GM23338 (cell line): ENCODE measurements around the gene RBCK1. TPM values are rescaled to one million over a fixed set of nuclear protein-coding genes. Genes with fewer than 3 reads are reported as not detected.

Source experiments
- ATAC-seq: fragments of 200-7000 bp; cut with Tn5 transposase; 3 replicates; pipeline ENCODE4 v1.9.1; 2020
- DNase-seq: peaks from one replicate; pipeline ENCODE4 v3.0.0-alpha.2; 2015; ENCODE audit warnings: low spot score
- H2AFZ ChIP-seq: fragments of 200-600 bp; sonication (generic); 2 replicates; pipeline ENCODE4 v1.8.0; 2016; ENCODE audit warnings: antibody characterized with exemption, mild to moderate bottlenecking, moderate library complexity
- H3F3A ChIP-seq: fragments of 200-600 bp; sonication (generic); replicated peaks from 2 replicates; pipeline ENCODE4 v1.8.0; 2017; ENCODE audit warnings: antibody characterized with exemption, mixed run types, low read depth
- H3K27ac ChIP-seq: fragments of 200-600 bp; sonication (generic); 2 replicates; pipeline ENCODE4 v1.6.1; 2016; ENCODE audit warnings: low read depth
- H3K27me3 ChIP-seq: fragments of 200-600 bp; sonication (generic); 2 replicates; pipeline ENCODE4 v1.8.0; 2016; ENCODE audit warnings: mild to moderate bottlenecking, mixed run types, moderate library complexity; ENCODE audit not compliant: insufficient read depth
- H3K36me3 ChIP-seq: fragments of 200-600 bp; sonication (generic); 2 replicates; pipeline ENCODE4 v1.8.0; 2016; ENCODE audit warnings: mild to moderate bottlenecking; ENCODE audit not compliant: insufficient read depth
- H3K4me1 ChIP-seq: fragments of 200-600 bp; sonication (generic); 2 replicates; pipeline ENCODE4 v1.8.0; 2016; ENCODE audit warnings: mild to moderate bottlenecking, moderate library complexity; ENCODE audit not compliant: insufficient read depth
- H3K4me2 ChIP-seq: fragments of 200-600 bp; sonication (generic); 2 replicates; pipeline ENCODE4 v1.7.1; 2017; ENCODE audit warnings: mixed run types
- H3K4me3 ChIP-seq: fragments of 200-600 bp; sonication (generic); 2 replicates; pipeline ENCODE4 v1.6.1; 2016; ENCODE audit warnings: mixed run types
- H3K79me2 ChIP-seq: fragments of 200-600 bp; sonication (generic); replicated peaks from 2 replicates; pipeline ENCODE4 v1.8.0; 2017; ENCODE audit warnings: mild to moderate bottlenecking; ENCODE audit not compliant: insufficient read depth
- H3K9me2 ChIP-seq: fragments of 200-600 bp; sonication (generic); 2 replicates; pipeline ENCODE4 v1.8.0; 2017; ENCODE audit not compliant: insufficient read depth
- H4K20me1 ChIP-seq: fragments of 200-600 bp; sonication (generic); replicated peaks from 2 replicates; pipeline ENCODE4 v1.8.0; 2017; ENCODE audit warnings: mild to moderate bottlenecking; ENCODE audit not compliant: insufficient read depth
- H3K27ac Mint-ChIP-seq: 2 replicates; pipeline ENCODE4 v1.8.0; 2020; ENCODE audit warnings: inconsistent platforms, mild to moderate bottlenecking, moderate library complexity, mixed read lengths
- H3K27me3 Mint-ChIP-seq: 3 replicates; pipeline ENCODE4 v1.8.0; 2022; ENCODE audit warnings: low read depth, mild to moderate bottlenecking, moderate library complexity, mixed read lengths, inconsistent platforms; ENCODE audit not compliant: insufficient read depth, poor library complexity
- H3K36me3 Mint-ChIP-seq: 3 replicates; pipeline ENCODE4 v1.8.0; 2021; ENCODE audit warnings: low read depth, mild to moderate bottlenecking, inconsistent platforms, moderate library complexity, mixed read lengths
- H3K4me1 Mint-ChIP-seq: 3 replicates; pipeline ENCODE4 v1.8.0; 2020; ENCODE audit warnings: mild to moderate bottlenecking, inconsistent platforms, mixed read lengths
- H3K4me3 Mint-ChIP-seq: 3 replicates; pipeline ENCODE4 v1.8.0; 2021; ENCODE audit warnings: moderate library complexity, mild to moderate bottlenecking, inconsistent platforms, mixed read lengths
- H3K9me3 Mint-ChIP-seq: 3 replicates; pipeline ENCODE4 v1.8.0; 2020; ENCODE audit warnings: moderate library complexity, mild to moderate bottlenecking, inconsistent platforms, mixed read lengths
- CREB1 ChIP-seq: fragments of 250-450 bp; sonication (Bioruptor Pico); IDR thresholded peaks from 2 replicates; pipeline ENCODE4 v1.5.0; 2020; ENCODE audit warnings: low read depth, mild to moderate bottlenecking, moderate library complexity
- CTCF ChIP-seq, 2 experiments: fragments of 200-600 bp in 1 of 2; sonication (generic) in 1 of 2; conservative IDR thresholded peaks; 2 replicates each; pipeline versions ENCODE4 v1.5.1 to v1.6.1; 2016 to 2017; ENCODE audit warnings: antibody characterized with exemption in 2 of 2, low read depth in 2 of 2, mild to moderate bottlenecking in 2 of 2, moderate library complexity in 1 of 2
- EZH2phosphoT487 ChIP-seq: fragments of 200-600 bp; sonication (generic); IDR thresholded peaks from one replicate; pipeline ENCODE4 v1.8.1; 2018; ENCODE audit warnings: antibody characterized with exemption; ENCODE audit not compliant: unreplicated experiment
- JUNB ChIP-seq: IDR thresholded peaks from one replicate; pipeline ENCODE4 v1.6.1; 2016; ENCODE audit warnings: antibody characterized with exemption; ENCODE audit not compliant: unreplicated experiment
- STAT1 ChIP-seq: IDR thresholded peaks from one replicate; pipeline ENCODE4 v1.6.1; 2016; ENCODE audit warnings: antibody characterized with exemption; ENCODE audit not compliant: unreplicated experiment
- ZNF114 ChIP-seq: fragments of 250-450 bp; sonication (Bioruptor Pico); IDR thresholded peaks from 2 replicates; pipeline ENCODE4 v1.5.0; 2020; ENCODE audit warnings: mild to moderate bottlenecking, moderate library complexity
- polyA plus RNA-seq: library from polyadenylated mRNA; unstranded; fragments of >200 nt; fragmentation: Nextera tagmentation; extraction: Ambion mirVana; gene quantifications from 2 replicates; pipeline ENCODE4 v1.2.1, GENCODE V29; 2016
- total RNA-seq: library from RNA; depleted of rRNA; stranded (reverse); fragments of >200 nt; shearing (Covaris generic); gene quantifications from 2 replicates; pipeline ENCODE4 v1.2.3, GENCODE V29; 2014
- TF ChIP-seq, protein P1 (sequence below): IDR thresholded peaks from 2 replicates; pipeline ENCODE4 v1.6.1; 2016; ENCODE audit warnings: antibody characterized with exemption

RBCK1 gene
- total and polyA plus RNA-seq, 2 experiments from 2014 or later = 52.6 to 56.8 TPM

- Histone ChIP-seq H3F3A (0 out of 2 replicates have a peak, but pooled peaks cover 13% of the 10 kb centered on the region), H3K36me3 (no peaks in the 10 kb centered on the region), H3K4me2 (no peak overlapping the region), H3K27me3 (no peaks in the 10 kb centered on the region), H3K4me3 (no peak overlapping the region), H3K4me1 (peaks cover 13% of the 10 kb centered on the region), H3K27ac (no peak overlapping the region), H2AFZ (no peak overlapping the region), H4K20me1 (no peaks in the 10 kb centered on the region), H3K9me2 (no peaks in the 10 kb centered on the region), H3K79me2 (no peaks in the 10 kb centered on the region)
- Mint-ChIP-seq H3K36me3 (no peaks in the 10 kb centered on the region), H3K27me3 (peaks cover 22% of the 10 kb centered on the region), H3K4me1 (peaks cover 16% of the 10 kb centered on the region), H3K9me3 (no peaks in the 10 kb centered on the region; the same call in 2 of the 3 replicates), H3K4me3 (no peak overlapping the region), H3K27ac (peak overlapping the region; percentile 47; the same call in 1 of the 2 replicates)
- TF ChIP-seq EZH2phosphoT487 = no peak
- TF ChIP-seq CTCF (conservative IDR thresholded peaks at IDR 0.05; ENCODE audit: low read depth in 2 of 2) = peak; percentile 43 to 69
- ATAC-seq (peak; percentile 67), DNase-seq (peak; percentile 68)
Observed at GRCh38 chr20:362271-363254, 45.5 kb upstream of the RBCK1 start.

DNA sequence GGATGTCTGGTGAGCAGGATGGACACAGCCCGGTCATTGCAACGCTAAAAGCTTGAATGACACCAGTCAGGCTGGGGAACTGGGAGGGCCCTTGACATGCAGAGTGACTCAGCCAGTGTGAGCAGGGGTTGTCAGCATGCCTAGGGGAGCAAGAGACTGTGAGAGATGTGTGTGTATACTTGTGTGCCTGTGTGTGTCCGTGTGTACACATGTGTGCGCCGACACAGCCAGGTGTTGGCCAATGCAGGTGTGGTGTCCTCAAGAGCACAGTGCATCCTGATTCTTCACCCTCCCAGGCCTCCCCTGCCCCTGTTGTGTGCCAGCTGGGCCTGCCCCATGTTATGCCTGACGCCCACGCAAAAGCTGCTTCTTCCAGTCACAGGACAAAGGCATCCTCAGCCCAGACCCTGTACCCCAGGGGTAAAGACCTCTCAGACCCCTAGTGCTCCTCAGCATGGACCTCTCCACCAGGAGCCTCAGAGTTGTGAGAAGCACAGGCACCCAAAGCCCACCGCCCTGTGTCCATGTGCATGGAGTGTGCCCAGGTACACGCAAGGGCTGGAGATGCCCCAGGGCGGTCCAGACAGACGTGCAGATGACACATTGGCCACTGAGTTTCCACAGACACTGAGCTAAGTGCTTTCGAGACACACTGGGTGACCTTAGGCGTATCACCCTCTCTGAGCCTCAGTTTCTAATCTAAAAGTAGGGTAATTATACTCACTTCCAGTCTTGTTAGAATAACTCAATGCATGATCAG lies 44.6 kb upstream of the RBCK1 start:
- Histone ChIP-seq H3K27me3 (no peaks in the 10 kb centered on the region), H3K4me1 (peaks cover 13% of the 10 kb centered on the region), H3K27ac (no peak overlapping the region), H3F3A (0 out of 2 replicates have a peak, but pooled peaks cover 13% of the 10 kb centered on the region), H3K4me2 (no peak overlapping the region), H3K9me2 (no peaks in the 10 kb centered on the region), H3K79me2 (no peaks in the 10 kb centered on the region), H4K20me1 (no peaks in the 10 kb centered on the region), H3K4me3 (no peak overlapping the region), H3K36me3 (no peaks in the 10 kb centered on the region), H2AFZ (no peak overlapping the region)
- peaks cover 16% of the 10 kb centered on the region for H3K4me1 Mint-ChIP-seq
- H3K27me3 Mint-ChIP-seq = peaks cover 21% of the 10 kb centered on the region
- H3K9me3 Mint-ChIP-seq = no peaks in the 10 kb centered on the region; the same call in 2 of the 3 replicates
- no peaks in the 10 kb centered on the region for H3K36me3 Mint-ChIP-seq
- H3K27ac Mint-ChIP-seq = peak overlapping the region; percentile 47; the same call in 1 of the 2 replicates
- DNase-seq = no peak
- H3K4me3 Mint-ChIP-seq = no peak overlapping the region
- ATAC-seq = no peak
- TF ChIP-seq CREB1 (CRISPR knock-in tag) (no peak), STAT1 (no peak), ZNF114 (no peak), JUNB (no peak), CTCF (conservative IDR thresholded peaks at IDR 0.05; ENCODE audit: low read depth in 2 of 2) (no peak)
- TF ChIP-seq, protein P1, sequence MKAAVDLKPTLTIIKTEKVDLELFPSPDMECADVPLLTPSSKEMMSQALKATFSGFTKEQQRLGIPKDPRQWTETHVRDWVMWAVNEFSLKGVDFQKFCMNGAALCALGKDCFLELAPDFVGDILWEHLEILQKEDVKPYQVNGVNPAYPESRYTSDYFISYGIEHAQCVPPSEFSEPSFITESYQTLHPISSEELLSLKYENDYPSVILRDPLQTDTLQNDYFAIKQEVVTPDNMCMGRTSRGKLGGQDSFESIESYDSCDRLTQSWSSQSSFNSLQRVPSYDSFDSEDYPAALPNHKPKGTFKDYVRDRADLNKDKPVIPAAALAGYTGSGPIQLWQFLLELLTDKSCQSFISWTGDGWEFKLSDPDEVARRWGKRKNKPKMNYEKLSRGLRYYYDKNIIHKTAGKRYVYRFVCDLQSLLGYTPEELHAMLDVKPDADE = no peak
